Measurements from ENCODE around the gene KDM4B.
"Not testable (repeated sequence)": the region's sequence is repeated elsewhere in the genome, so short reads cannot be mapped to it uniquely, and the experiment has no call there.

The KDM4B gene

DNA sequence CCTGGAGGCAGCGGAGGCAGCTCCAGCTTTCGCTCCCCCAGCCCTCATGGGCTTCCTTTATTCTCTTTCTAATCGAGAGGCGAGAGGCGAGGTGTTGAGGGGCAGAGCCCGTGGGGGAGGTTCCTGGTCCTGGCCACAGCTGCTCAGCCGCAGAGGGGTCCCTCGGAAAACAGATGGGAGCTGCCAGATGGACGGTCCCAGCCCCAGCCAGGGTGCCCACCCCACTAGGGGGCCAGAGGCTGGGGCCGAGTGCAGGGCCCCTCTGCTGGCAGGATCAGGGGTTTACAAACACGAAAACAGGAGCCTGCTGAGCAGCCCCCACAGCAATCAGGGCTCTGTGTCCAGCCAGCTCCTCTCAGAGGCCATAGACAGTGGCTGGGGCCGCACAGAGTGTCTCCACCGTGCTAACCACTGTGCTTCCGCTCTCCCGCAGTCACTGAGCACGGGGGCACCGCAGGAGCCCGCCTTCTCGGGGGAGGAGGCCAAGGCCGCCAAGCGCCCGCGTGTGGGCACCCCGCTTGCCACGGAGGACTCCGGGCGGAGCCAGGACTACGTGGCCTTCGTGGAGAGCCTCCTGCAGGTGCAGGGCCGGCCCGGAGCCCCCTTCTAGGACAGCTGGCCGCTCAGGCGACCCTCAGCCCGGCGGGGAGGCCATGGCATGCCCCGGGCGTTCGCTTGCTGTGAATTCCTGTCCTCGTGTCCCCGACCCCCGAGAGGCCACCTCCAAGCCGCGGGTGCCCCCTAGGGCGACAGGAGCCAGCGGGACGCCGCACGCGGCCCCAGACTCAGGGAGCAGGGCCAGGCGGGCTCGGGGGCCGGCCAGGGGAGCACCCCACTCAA lies 182.2 kb downstream of the KDM4B start:
- no peak for DNase-seq (ENCODE audit: low spot score)

- DNase-seq (ENCODE audit: low spot score): no peak
These were observed 183.3 kb downstream of the KDM4B start for GRCh38 chr19:5152013-5152763.

DNA sequence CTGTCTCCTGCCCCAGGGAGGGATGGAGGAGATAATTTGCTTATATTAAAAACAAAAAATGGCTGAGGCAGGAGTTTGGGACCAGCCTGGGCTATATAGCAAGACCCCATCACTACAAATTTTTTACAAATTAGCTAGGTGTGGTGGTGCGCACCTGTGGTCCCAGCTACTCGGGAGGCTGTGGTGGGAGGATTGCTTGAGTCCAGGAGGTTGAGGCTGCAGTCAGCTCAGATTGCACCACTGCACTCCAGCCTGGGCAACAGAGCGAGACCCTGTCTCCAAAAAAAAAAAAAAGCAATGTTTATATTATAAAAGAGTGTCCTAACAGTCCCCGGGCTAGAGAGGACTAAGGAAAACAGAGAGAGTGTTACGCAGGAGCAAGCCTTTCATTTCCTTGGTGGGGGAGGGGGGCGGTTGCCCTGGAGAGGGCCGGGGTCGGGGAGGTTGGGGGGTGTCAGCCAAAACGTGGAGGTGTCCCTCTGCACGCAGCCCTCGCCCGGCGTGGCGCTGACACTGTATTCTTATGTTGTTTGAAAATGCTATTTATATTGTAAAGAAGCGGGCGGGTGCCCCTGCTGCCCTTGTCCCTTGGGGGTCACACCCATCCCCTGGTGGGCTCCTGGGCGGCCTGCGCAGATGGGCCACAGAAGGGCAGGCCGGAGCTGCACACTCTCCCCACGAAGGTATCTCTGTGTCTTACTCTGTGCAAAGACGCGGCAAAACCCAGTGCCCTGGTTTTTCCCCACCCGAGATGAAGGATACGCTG lies 184.0 kb downstream of the KDM4B start:
- DNase-seq (ENCODE audit: low spot score): no peak

GRCh38 chr19:5153601-5154128 lies 184.8 kb downstream of the KDM4B start:
- DNase-seq (ENCODE audit: low spot score): no peak

GRCh38 chr19:5154129-5154798 lies 185.4 kb downstream of the KDM4B start:
- DNase-seq (ENCODE audit: low spot score): peak; percentile 42

GRCh38 chr19:5154799-5155426 lies 186.0 kb downstream of the KDM4B start:
- no peak for DNase-seq (ENCODE audit: low spot score)

DNA sequence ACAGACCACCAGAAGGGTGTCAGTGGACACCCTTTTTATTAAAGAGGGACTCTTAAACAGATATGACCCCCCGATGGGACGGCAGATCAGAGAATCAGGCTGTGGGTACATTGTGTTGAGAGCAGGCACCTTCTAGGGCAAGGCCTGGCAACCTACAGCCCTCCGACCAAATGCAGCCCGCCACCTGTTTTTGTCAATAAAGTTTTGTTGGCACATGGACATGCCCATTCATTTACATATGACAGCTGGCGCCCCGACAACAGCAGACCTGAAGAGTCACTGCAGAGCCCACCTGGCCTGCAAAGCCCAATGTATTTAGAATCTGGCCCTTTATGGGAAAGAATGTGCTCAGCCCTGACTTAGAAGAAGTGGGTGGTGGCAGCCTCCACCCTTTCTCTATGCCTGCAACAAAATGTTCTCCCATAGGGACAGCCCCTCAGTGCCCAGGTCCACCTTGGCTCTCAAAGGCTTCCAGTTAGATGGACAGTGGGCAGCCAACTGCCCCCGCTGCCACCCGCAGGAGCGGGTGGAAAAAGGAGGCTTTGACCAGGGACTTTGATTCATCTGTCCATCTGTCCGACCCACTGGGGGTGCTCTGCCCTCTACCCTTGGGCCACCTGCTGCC lies 186.8 kb downstream of the KDM4B start:
- no peak for DNase-seq (ENCODE audit: low spot score)

- DNase-seq (ENCODE audit: low spot score): no peak
These were observed 187.5 kb downstream of the KDM4B start for GRCh38 chr19:5156231-5156986.

GRCh38 chr19:5157186-5157585 lies 188.3 kb downstream of the KDM4B start:
- no peak for DNase-seq (ENCODE audit: low spot score)

DNA sequence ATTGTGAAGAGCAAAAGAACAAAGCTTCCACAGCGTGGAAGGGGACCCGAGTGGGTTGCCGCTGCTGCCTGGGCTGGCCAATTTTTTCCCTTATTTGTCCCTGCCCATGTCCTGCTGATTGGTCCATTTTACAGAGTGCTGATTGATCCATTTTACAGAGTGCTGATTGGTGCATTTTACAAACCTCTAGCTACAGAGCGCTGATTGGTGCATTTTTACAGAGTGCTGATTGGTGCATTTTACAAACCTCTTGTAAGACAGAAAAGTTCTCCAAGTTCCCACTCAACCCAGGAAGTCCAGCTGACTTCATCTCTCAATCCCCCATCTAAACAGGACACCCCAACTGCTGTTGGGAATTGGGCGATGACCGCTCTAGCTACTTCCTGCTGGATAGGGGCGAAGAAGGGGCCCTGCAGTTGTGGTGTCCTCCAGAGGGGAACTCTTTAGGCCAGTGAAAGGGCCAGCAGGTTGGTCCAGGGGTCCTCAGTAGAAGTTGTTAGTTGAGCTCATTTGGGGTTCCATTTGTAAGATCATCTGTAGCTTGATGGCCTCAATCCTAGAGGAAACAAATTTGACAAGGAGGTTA lies 189.7 kb downstream of the KDM4B start:
- not testable (repeated sequence) for DNase-seq (ENCODE audit: low spot score)

DNA sequence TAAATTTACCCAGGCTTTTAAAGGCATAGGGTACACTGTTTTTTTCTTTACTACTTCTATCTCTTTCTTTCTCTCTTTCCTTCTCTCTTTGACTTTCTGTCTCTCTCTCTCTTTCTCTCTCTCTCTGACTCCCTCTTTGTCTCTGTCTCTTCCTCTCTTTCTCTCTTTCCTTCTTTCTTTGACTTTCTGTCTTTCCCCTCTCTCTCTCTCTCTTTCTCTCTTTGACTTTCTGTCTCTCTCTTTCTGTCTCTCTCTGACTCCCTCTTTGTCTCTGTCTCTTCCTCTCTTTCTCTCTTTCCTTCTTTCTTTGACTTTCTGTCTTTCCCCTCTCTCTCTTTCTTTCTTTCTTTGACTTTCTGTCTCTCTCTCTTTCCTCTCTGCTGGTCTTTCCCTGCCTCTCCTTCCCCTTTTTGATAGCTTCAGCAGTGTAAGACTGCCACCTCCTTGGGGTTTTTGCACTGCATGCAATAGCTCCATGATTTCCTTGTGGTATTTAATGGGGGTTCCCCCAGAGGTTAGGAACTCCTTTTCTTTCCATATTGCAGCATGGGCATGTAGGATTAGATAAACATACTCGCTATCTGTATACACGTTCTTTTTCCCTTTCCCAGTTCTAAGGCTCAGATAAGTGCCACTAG lies 191.4 kb downstream of the KDM4B start:
- not testable (repeated sequence) for DNase-seq (ENCODE audit: low spot score)

DNA sequence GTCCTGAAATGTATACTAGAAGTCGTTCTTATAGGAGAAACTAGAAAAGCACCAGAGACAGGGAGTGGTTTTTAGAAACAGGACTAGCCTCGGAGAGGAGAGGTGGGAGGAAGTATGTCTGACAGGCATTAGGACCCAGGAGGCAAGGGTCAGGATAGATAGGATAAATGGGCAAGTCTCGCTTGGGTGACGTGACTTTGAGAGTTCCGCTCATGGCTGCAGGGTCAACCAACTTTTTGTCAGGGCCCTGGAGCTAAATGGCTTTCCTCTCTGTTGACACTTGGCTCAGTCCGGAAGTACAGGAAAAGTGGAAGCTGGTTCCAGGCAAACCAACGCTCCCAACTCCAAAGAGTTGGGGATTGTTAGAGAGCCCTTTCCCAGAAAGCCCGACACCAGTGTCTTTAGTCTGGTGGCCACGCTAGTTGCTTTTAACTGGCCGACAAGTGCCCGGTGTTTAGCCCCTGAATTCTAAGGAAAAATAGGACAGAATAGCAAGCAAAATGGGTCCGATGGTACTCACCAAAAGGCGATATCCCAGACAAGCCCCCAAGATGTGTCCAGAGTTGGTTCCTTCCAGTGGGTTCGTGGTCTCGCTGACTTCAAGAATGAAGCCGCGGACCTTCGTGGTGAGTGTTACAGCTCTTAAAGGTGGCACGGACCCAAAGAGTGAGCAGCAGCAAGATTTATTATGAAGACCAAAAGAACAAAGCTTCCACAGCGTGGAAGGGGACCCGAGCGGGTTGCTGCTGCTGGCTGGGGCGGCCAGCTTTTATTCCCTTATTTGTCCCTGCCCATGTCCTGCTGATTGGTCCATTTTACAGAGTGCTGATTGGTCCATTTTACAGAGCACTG lies 196.2 kb downstream of the KDM4B start:
- DNase-seq (ENCODE audit: low spot score): not testable (repeated sequence)

DNA sequence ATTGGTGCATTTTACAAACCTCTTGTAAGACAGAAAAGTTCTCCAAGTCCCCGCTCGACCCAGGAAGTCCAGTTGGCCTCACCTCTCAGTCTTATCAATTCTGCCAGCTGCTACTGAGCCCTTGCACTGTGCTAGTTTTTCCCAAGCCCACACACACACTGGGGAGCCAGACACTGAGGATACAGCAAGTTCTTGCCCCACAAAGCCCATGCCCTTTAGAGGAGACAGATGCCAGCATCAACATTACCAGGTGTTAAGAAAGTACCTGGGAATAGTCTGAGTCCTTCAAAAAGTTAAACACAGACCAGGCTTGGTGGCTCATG lies 196.7 kb downstream of the KDM4B start:
- no peak for DNase-seq (ENCODE audit: low spot score)

GRCh38 chr19:5166262-5166661 lies 197.3 kb downstream of the KDM4B start:
- no peak for DNase-seq (ENCODE audit: low spot score)

- DNase-seq (ENCODE audit: low spot score): peak; percentile 65
These were observed 201.4 kb downstream of the KDM4B start for GRCh38 chr19:5170329-5170745.

GRCh38 chr19:5171711-5172110 lies 202.8 kb downstream of the KDM4B start:
- DNase-seq (ENCODE audit: low spot score): no peak

- no peak for DNase-seq (ENCODE audit: low spot score)
These were observed 204.1 kb downstream of the KDM4B start for GRCh38 chr19:5172859-5173630.

- DNase-seq (ENCODE audit: low spot score): no peak
These were observed 205.1 kb downstream of the KDM4B start for GRCh38 chr19:5173993-5174392.
